ENCODE measurements around the gene CREB3L4. TPM values are rescaled to one million over a fixed set of nuclear protein-coding genes. Genes with fewer than 3 reads are reported as not detected.
A peak's percentile ranks its signal among the peaks of the same experiment; 100 is the strongest.

CREB3L4 gene, protein sequence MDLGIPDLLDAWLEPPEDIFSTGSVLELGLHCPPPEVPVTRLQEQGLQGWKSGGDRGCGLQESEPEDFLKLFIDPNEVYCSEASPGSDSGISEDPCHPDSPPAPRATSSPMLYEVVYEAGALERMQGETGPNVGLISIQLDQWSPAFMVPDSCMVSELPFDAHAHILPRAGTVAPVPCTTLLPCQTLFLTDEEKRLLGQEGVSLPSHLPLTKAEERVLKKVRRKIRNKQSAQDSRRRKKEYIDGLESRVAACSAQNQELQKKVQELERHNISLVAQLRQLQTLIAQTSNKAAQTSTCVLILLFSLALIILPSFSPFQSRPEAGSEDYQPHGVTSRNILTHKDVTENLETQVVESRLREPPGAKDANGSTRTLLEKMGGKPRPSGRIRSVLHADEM
- polyA plus RNA-seq: 10 to 100 TPM in 1 of 2 donors, 1 to 10 TPM in 1; 9.4 to 10.0 TPM

DNA sequence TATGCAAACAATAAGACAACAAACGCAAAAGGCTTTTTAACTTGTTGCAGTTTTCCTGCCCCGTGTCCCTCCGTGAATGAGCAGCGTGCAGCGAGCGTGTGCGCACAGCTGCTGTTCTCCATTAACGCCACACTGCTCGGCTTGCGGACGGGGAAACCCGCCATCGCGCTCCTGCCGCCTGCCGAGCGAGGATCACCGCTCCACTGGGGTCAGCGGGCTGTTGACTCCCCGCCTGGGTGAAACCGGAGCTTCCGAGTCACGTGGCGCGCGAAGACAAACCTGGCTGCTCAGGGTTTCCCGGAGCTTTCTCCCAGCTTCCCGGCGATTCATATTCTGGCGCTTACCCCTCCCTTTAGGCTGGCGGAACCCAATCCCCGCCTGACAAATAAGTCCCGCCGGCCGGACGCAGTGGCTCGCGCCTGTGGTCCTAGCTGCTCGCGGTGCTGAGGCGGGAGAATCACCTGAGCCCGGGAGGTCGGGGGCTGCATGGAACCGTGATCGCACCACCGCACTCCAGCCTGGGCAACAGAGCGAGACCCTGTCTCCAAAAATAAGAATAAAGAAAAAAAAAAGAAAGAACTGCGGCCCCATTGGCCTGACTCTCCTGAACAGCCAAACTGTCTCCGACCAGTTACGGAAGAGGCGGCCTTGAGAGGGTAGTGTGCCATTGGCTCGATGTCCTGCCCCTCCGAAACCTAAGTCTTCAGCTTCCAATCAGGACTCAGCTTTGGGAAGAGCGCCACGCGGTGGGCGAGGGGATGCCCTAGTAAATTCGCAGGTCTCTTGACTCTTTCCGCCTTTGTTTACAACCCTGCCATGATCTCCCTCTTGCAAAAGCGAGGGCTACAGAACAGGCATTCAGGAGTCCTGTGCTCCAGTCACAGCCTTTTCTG is at the start of gene CREB3L4:
Gene CREB3L4, plus strand, starts transcription at position 796 of the 893 bp plus-strand sequence. CDS start 624 bp downstream, outside the sequence.
- peak within 1 kb of the TSS; percentile 95 to 96 for H3K27ac ChIP-seq (ENCODE audit: low read depth in 2 of 2, low read length in 1 of 2)
- no peaks in the 10 kb centered on the region for H3K27me3 ChIP-seq (ENCODE audit: control insufficient read depth in 1 of 2, insufficient read depth in 2 of 2, low read length in 2 of 2)
- WGBS, 2 donors: 0 to 1% methylated on average over 60 of the region's 60 CpGs
- peaks cover 3 to 7% of the 10 kb centered on the region in 2 donors for H3K4me1 ChIP-seq (ENCODE audit: control insufficient read depth in 2 of 2, insufficient read depth in 2 of 2, low read length in 1 of 2)
- no peaks in the 10 kb centered on the region for H3K36me3 ChIP-seq (ENCODE audit: control insufficient read depth in 2 of 2, insufficient read depth in 2 of 2, low read length in 1 of 2)
- H3K4me3 ChIP-seq (ENCODE audit: low read depth in 1 of 2, low read length in 2 of 2): peak within 1 kb of the TSS; percentile 66 to 78
- H3K9me3 ChIP-seq (ENCODE audit: control insufficient read depth in 2 of 2, insufficient read depth in 1 of 2, low read depth in 1 of 2, low read length in 1 of 2): no peaks in the 10 kb centered on the region

DNA sequence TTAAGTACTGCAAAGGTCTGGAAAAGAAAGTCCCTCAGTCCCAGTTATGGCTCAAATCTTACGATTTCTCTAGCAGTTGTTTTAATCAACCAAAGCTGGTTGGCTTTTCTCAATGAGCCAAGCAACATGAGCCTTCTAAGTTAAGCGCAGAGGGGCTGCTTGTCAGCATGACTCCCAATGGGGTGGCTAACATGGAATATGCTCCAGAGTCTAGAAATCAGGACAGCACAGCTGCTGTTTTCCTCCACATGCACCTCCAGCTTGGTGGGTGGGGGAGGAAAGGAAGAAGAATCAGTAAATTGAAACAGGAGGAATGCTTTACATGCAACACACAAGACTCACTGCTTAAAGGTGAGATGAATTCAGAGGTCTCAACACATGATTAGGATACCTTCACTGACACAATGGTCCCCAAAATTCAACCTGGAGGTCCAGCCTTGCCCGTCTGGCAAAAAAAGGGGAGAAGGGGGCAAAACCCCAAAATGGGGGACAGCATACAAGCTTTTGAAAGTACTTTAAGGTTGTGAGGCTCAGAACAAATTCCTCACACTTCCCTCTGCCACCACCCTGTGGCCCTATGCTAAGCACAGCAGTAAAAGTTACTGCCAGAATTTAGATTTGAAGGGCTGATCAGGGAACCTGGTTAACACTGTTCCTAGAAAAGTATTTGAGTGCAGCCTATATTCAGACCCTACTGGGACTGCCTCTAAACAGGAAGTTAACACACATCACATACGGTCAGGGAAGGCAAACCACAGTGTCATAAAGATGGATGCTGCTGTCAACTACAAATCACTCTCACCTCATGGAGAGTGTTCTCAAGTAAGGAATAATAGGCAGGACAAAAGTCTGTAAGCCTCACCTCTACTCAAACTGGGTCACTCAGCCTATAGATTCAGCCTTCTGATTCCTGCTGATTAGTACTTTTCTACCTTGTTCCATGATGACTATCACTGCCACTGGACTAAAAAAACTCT is 47.5 kb upstream of the CREB3L4 start:
- Histone ChIP-seq H3K9me3 (ENCODE audit: control insufficient read depth in 2 of 2, insufficient read depth in 1 of 2, low read depth in 1 of 2, low read length in 1 of 2) (no peaks in the 10 kb centered on the region), H3K4me1 (ENCODE audit: control insufficient read depth in 2 of 2, insufficient read depth in 2 of 2, low read length in 1 of 2) (peaks cover 0 to 3% of the 10 kb centered on the region in 2 donors), H3K4me3 (ENCODE audit: low read depth in 1 of 2, low read length in 2 of 2) (peak overlapping the region in 1 of 2 donors; percentile 97), H3K27me3 (ENCODE audit: control insufficient read depth in 1 of 2, insufficient read depth in 2 of 2, low read length in 2 of 2) (no peaks in the 10 kb centered on the region), H3K27ac (ENCODE audit: low read depth in 2 of 2, low read length in 1 of 2) (no peak overlapping the region), H3K36me3 (ENCODE audit: control insufficient read depth in 2 of 2, insufficient read depth in 2 of 2, low read length in 1 of 2) (no peaks in the 10 kb centered on the region)
- 39 to 46% methylated on average over 4 of the region's 4 CpGs for WGBS, 2 donors

DNA sequence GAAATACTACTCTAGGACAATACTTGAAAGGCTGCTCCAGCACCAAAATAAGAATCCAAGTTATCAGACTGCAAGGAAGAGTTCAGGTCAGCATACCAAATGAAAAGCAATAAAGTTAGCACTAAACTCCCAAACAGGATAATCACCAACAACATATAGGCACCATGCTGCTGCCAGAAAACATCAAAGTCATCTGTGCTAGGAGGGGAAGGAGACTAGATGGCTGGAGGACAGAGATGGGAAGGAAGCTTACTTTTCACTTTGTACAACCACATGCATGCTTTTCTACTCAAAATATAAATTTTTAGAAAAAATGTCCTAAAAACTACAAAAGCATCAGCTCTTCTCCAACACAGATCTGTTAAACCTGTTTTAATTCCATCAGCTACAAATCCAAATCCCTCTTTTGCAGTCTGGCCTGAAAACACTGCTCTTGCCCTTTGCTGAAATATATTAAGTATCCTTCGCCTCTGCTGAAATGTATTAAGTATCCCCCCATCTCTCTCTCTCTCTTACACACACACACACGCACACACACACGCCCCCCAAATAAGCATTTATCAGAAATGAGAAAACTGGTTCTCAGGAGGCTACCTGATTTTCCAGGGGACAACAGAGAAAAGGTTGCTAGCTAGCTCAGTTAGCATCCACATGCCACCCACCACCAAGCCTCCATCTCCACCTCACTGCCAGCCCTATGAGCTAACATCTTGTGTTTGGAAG is 46.5 kb upstream of the CREB3L4 start:
- Histone ChIP-seq H3K36me3 (ENCODE audit: control insufficient read depth in 2 of 2, insufficient read depth in 2 of 2, low read length in 1 of 2) (no peaks in the 10 kb centered on the region), H3K9me3 (ENCODE audit: control insufficient read depth in 2 of 2, insufficient read depth in 1 of 2, low read depth in 1 of 2, low read length in 1 of 2) (no peaks in the 10 kb centered on the region), H3K27me3 (ENCODE audit: control insufficient read depth in 1 of 2, insufficient read depth in 2 of 2, low read length in 2 of 2) (no peaks in the 10 kb centered on the region), H3K4me1 (ENCODE audit: control insufficient read depth in 2 of 2, insufficient read depth in 2 of 2, low read length in 1 of 2) (peaks cover 0 to 3% of the 10 kb centered on the region in 2 donors), H3K27ac (ENCODE audit: low read depth in 2 of 2, low read length in 1 of 2) (peak overlapping the region; percentile 7 to 74), H3K4me3 (ENCODE audit: low read depth in 1 of 2, low read length in 2 of 2) (peak overlapping the region; percentile 80 to 97)
- 24 to 27% methylated on average over 3 of the region's 3 CpGs for WGBS, 2 donors

DNA sequence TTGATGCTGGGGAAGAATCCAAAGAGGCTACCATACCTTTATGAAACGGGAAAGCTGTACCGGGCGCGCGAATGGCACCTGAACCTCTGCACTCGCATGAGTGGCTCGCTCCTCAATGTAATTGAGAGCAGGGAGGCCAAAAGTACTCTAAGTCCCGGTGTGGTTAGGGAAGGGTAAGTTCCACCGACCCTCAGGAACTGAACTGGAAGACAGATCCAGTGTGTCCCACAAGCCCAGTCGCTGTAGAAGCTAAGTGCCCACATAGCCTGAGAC is 46.0 kb upstream of the CREB3L4 start:
- Histone ChIP-seq H3K4me1 (ENCODE audit: control insufficient read depth in 2 of 2, insufficient read depth in 2 of 2, low read length in 1 of 2) (peaks cover 0 to 3% of the 10 kb centered on the region in 2 donors), H3K36me3 (ENCODE audit: control insufficient read depth in 2 of 2, insufficient read depth in 2 of 2, low read length in 1 of 2) (no peaks in the 10 kb centered on the region), H3K27me3 (ENCODE audit: control insufficient read depth in 1 of 2, insufficient read depth in 2 of 2, low read length in 2 of 2) (no peaks in the 10 kb centered on the region), H3K27ac (ENCODE audit: low read depth in 2 of 2, low read length in 1 of 2) (peak overlapping the region; percentile 7 to 74), H3K4me3 (ENCODE audit: low read depth in 1 of 2, low read length in 2 of 2) (peak overlapping the region; percentile 80 to 97), H3K9me3 (ENCODE audit: control insufficient read depth in 2 of 2, insufficient read depth in 1 of 2, low read depth in 1 of 2, low read length in 1 of 2) (no peaks in the 10 kb centered on the region)
- 2% methylated on average over 10 of the region's 10 CpGs for WGBS, 2 donors

DNA sequence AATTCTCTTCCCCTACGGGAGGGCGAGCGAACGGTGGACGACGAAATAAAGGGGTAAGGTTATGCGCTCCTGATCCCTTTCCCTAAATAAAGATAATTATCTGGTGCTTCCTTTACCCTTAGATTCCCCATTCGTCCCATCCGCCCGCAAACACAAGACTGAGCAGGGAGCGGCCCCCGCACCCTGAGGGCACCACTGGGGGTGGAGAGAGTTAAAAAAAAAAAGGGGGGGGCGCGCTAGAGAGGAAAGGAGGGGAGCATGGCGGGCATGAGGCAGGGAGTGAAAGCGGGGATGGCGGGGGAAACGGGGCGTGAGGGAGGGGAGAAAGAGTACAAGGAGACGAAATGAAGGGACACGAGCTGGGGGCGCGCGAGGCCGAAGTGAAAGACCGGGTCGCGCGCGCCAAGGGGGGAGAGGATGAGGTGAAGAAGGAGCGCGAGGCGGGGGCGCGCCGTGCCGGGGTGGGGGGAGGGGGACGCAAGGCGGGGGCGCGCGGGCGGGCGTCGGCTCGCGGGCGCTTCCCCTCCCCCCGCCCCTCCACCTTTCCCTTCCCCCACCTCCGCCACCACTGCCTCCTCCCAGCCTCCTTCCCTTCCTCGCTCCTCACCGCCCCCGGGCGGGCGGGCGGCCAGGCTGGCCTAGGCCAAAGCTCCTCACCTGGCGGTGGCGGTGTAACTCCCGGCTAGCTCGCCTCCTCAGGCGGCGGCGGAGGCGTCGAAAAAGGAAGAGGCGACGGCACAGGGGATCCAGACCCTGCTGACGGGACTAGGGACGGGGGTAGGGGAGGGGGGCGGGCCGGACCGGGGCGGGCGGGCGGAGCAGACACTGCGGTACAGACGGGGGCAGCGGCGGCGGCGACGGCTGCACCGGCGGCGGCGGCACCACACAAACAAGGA is 45.4 kb upstream of the CREB3L4 start:
- no peaks in the 10 kb centered on the region for H3K9me3 ChIP-seq (ENCODE audit: control insufficient read depth in 2 of 2, insufficient read depth in 1 of 2, low read depth in 1 of 2, low read length in 1 of 2)
- no peaks in the 10 kb centered on the region for H3K36me3 ChIP-seq (ENCODE audit: control insufficient read depth in 2 of 2, insufficient read depth in 2 of 2, low read length in 1 of 2)
- H3K4me3 ChIP-seq (ENCODE audit: low read depth in 1 of 2, low read length in 2 of 2): peak overlapping the region; percentile 80 to 97
- H3K27ac ChIP-seq (ENCODE audit: low read depth in 2 of 2, low read length in 1 of 2): peak overlapping the region; percentile 93 to 94
- 1 to 2% methylated on average over 33 to 77 of the region's 86 CpGs for WGBS, 2 donors
- no peaks in the 10 kb centered on the region for H3K27me3 ChIP-seq (ENCODE audit: control insufficient read depth in 1 of 2, insufficient read depth in 2 of 2, low read length in 2 of 2)
- H3K4me1 ChIP-seq (ENCODE audit: control insufficient read depth in 2 of 2, insufficient read depth in 2 of 2, low read length in 1 of 2): peaks cover 0 to 3% of the 10 kb centered on the region in 2 donors

DNA sequence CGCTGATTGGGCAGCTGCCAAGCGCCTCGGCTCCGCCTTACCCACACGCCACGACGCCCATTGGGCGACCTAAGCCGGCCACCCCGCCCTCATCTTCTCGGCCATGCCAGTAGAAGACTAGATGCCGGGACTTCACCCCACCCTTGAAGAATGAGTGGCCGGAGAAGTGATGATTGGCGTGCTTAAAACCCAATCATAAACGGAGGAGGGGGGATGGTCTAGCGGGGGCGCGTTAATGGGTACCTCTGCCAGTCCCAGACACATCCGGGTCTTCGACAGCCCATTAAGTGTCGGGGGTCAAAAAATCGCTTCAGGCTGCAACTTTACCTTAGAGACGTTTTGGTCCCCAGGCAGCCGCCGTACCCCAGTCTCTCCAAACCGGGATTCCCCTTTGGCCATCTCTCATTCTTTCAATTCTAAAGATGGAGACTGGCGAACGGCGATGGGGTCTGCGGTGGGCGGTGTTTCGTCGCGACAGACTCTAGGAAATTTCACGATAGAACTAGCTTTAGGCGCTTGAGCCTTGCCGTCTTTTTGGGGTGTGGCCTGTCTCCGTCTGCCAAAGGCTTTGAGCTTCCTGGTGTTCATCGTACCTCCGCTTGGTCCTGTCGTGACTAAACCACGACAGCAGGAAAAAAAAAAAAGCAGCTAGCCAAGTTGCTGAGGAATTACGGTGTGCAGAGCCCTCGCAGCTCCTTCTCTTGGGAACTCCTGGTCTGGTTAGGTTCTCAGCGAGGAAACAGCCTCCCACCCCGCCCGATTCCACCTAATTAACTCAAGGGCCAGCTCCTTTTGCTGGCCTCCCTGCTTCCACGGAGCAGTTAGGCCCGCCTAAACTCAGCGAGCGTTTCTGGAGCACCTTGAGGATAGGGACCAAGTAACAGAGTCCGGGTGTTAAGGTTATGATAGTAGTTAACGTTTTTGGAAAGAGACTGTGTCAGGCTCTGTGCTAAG is 44.5 kb upstream of the CREB3L4 start, which contains the start of gene GATAD2B:
Gene GATAD2B, minus strand, starts transcription at position 1 of the 954 bp plus-strand sequence. CDS start 94,625 bp downstream, outside the sequence.
- Histone ChIP-seq H3K27ac (ENCODE audit: low read depth in 2 of 2, low read length in 1 of 2) (peak within 1 kb of the TSS; percentile 93 to 94), H3K4me3 (ENCODE audit: low read depth in 1 of 2, low read length in 2 of 2) (peak within 1 kb of the TSS; percentile 80 to 97), H3K4me1 (ENCODE audit: control insufficient read depth in 2 of 2, insufficient read depth in 2 of 2, low read length in 1 of 2) (peaks cover 0 to 3% of the 10 kb centered on the region in 2 donors), H3K36me3 (ENCODE audit: control insufficient read depth in 2 of 2, insufficient read depth in 2 of 2, low read length in 1 of 2) (no peaks in the 10 kb centered on the region), H3K9me3 (ENCODE audit: control insufficient read depth in 2 of 2, insufficient read depth in 1 of 2, low read depth in 1 of 2, low read length in 1 of 2) (no peaks in the 10 kb centered on the region), H3K27me3 (ENCODE audit: control insufficient read depth in 1 of 2, insufficient read depth in 2 of 2, low read length in 2 of 2) (no peaks in the 10 kb centered on the region)
- 0% methylated on average over 53 of the region's 53 CpGs for WGBS, 2 donors

DNA sequence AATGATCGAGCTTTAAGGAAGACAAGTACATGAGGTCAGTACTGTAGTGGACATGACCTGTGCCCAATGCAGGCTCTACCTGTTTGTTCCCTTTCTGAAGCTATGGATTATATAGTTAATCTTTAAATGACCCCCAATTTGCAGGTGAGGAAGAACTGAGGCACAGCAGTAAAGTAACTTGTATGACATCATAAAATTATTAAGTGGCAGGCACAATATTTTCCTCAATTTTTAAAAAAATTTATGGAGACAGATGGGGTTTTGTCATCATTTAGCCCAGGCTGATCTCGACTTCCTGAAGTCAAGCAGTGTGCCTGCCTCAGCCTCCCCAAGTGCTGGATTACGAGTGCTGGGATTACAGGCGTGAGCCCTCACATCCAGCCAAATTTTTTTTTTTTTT is 41.3 kb upstream of the CREB3L4 start:
- H3K27me3 ChIP-seq (ENCODE audit: control insufficient read depth in 1 of 2, insufficient read depth in 2 of 2, low read length in 2 of 2): no peaks in the 10 kb centered on the region
- no peak overlapping the region for H3K4me3 ChIP-seq (ENCODE audit: low read depth in 1 of 2, low read length in 2 of 2)
- H3K27ac ChIP-seq (ENCODE audit: low read depth in 2 of 2, low read length in 1 of 2): no peak overlapping the region
- WGBS, 2 donors: 76 to 84% methylated on average over 4 of the region's 4 CpGs
- H3K36me3 ChIP-seq (ENCODE audit: control insufficient read depth in 2 of 2, insufficient read depth in 2 of 2, low read length in 1 of 2): peaks cover 3 to 7% of the 10 kb centered on the region in 2 donors
- peaks cover 0 to 3% of the 10 kb centered on the region in 2 donors for H3K4me1 ChIP-seq (ENCODE audit: control insufficient read depth in 2 of 2, insufficient read depth in 2 of 2, low read length in 1 of 2)
- no peaks in the 10 kb centered on the region for H3K9me3 ChIP-seq (ENCODE audit: control insufficient read depth in 2 of 2, insufficient read depth in 1 of 2, low read depth in 1 of 2, low read length in 1 of 2)

All from esophagus (tissue), 2 donors.